Testis (tissue), 2 donors: ENCODE measurements around the gene MAGI1.

Experiments
- POLR2A ChIP-seq: fragments of 450-650 bp; IDR thresholded peaks from one replicate; pipeline ENCODE4 v1.6.1; 2017; ENCODE audit warnings: antibody characterized with exemption, mild to moderate bottlenecking, moderate library complexity
- TF ChIP-seq, protein P1 (sequence below), 3 experiments: fragments of 450-650 bp in 2 of 3; fragments of 200-600 bp in 1 of 3; sonication (generic) in 1 of 3; IDR thresholded peaks; one replicate each; pipeline ENCODE4 v1.5.1; 2016 to 2019; ENCODE audit warnings: antibody characterized with exemption in 3 of 3, mild to moderate bottlenecking in 2 of 3, moderate library complexity in 1 of 3

DNA sequence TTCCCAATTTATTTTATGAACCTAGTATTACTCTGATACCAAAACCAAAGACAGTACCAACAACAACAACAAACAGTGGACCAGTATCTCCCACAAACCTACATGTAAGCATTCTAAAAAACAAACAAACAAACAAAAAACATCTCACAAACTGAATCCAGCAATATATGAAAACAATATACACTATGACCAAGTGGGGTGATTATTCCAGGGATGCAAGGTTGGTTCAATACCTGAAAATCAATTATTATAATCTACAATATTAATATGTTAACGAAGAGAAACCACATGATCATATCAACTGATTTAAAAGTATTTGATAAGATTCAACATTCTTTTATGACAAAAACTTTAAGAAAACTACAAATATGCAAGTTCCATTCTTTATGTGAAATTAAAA, 391.3 kb downstream of the MAGI1 start:
- TF ChIP-seq, protein P1, sequence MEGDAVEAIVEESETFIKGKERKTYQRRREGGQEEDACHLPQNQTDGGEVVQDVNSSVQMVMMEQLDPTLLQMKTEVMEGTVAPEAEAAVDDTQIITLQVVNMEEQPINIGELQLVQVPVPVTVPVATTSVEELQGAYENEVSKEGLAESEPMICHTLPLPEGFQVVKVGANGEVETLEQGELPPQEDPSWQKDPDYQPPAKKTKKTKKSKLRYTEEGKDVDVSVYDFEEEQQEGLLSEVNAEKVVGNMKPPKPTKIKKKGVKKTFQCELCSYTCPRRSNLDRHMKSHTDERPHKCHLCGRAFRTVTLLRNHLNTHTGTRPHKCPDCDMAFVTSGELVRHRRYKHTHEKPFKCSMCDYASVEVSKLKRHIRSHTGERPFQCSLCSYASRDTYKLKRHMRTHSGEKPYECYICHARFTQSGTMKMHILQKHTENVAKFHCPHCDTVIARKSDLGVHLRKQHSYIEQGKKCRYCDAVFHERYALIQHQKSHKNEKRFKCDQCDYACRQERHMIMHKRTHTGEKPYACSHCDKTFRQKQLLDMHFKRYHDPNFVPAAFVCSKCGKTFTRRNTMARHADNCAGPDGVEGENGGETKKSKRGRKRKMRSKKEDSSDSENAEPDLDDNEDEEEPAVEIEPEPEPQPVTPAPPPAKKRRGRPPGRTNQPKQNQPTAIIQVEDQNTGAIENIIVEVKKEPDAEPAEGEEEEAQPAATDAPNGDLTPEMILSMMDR (IDR thresholded peaks at IDR 0.05): no peak
- no peak for TF ChIP-seq POLR2A
